HepG2 (cell line): ENCODE data around the gene CELF4. TPM values are rescaled to one million over a fixed set of nuclear protein-coding genes. Genes with fewer than 3 reads are reported as not detected.

ENCODE experiments used
- ATAC-seq: fragments of 200-7000 bp; cut with Tn5 transposase; 3 replicates; pipeline ENCODE4 v1.9.1; 2020; ENCODE audit warnings: mild to moderate bottlenecking, moderate library complexity
- BruUV-seq: library from RNA; stranded (reverse); fragments of 400-500 nt; replicated peaks from 2 replicates; lab custom pipeline; 2021; lab: Mats Ljungman, UMichigan
- CTCF ChIA-PET: fragments of 300-600 bp; formaldehyde crosslinking; extraction: SDS; loops from one replicate; lab custom pipeline; 2021; ENCODE audit warnings: low total read pairs, inconsistent platforms, low intra/inter-chr PET ratio; lab: Yijun Ruan, JAX
- POLR2A ChIA-PET: fragments of 350-600 bp; sonication (Branson Sonifier 250); formaldehyde crosslinking; loops from one replicate; lab custom pipeline; 2020; ENCODE audit warnings: antibody characterized with exemption, inconsistent platforms; lab: Yijun Ruan, JAX
- DNase-seq: peaks from one replicate; pipeline ENCODE4 v3.0.0-alpha.2; 2015; ENCODE audit warnings: low spot score
- FAIRE-seq: peaks from 3 replicates; lab custom pipeline; 2011; peaks lifted over from hg19 to GRCh38; lab: Jason Lieb, UNC
- H2AFZ ChIP-seq: one replicate; pipeline ENCODE4 v1.6.1; 2011; ENCODE audit warnings: low read length, inconsistent platforms
- H3K27ac ChIP-seq: fragments of 300-600 bp; 3 replicates; pipeline ENCODE4 v1.8.0; 2011; ENCODE audit warnings: mixed run types, mild to moderate bottlenecking, mixed read lengths, low read length, inconsistent platforms; ENCODE audit not compliant: insufficient read depth; ENCODE audit errors: extremely low read length
- H3K27me3 ChIP-seq, 2 experiments: fragments of 200-600 bp in 1 of 2; 2 replicates in 1 of 2; 3 replicates in 1 of 2; pipeline versions ENCODE4 v1.6.0 to v1.8.0; 2011; ENCODE audit warnings: low read length in 2 of 2, mild to moderate bottlenecking in 2 of 2, moderate library complexity in 2 of 2, inconsistent platforms in 1 of 2; ENCODE audit not compliant: insufficient read depth in 2 of 2, control insufficient read depth in 1 of 2
- H3K36me3 ChIP-seq, 2 experiments: fragments of 200-600 bp in 1 of 2; replicated peaks in 1 of 2; 2 replicates in 1 of 2; 3 replicates in 1 of 2; pipeline versions ENCODE4 v1.5.1 to v1.8.0; 2011; ENCODE audit warnings: low read length in 2 of 2, inconsistent platforms in 1 of 2; ENCODE audit not compliant: insufficient read depth in 2 of 2, control insufficient read depth in 1 of 2
- H3K4me1 ChIP-seq: 2 replicates; pipeline ENCODE4 v1.5.1; 2012; ENCODE audit warnings: low read length, inconsistent platforms; ENCODE audit not compliant: insufficient read depth
- H3K4me2 ChIP-seq: 2 replicates; pipeline ENCODE4 v1.6.0; 2011; ENCODE audit warnings: low read depth, low read length, inconsistent platforms
- H3K4me3 ChIP-seq, 3 experiments: fragments of 200-600 bp in 1 of 3; sonication (generic), shearing (Covaris generic) in 1 of 3; replicated peaks in 1 of 3; 2 replicates each; pipeline ENCODE4 v1.5.1; 2011 to 2016; ENCODE audit warnings: low read length in 3 of 3, inconsistent platforms in 2 of 3, low read depth in 2 of 3, mild to moderate bottlenecking in 2 of 3, control low read depth in 1 of 3, mixed read lengths in 1 of 3; ENCODE audit not compliant: insufficient read depth in 1 of 3
- H3K79me2 ChIP-seq: one replicate; pipeline ENCODE4 v1.6.1; 2011; ENCODE audit warnings: low read length, inconsistent platforms; ENCODE audit not compliant: insufficient read depth
- H3K9ac ChIP-seq: 2 replicates; pipeline ENCODE4 v1.6.0; 2011; ENCODE audit warnings: mild to moderate bottlenecking, low read depth, low read length, inconsistent platforms; ENCODE audit not compliant: insufficient read depth
- H3K9me3 ChIP-seq: 2 replicates; pipeline ENCODE4 v1.5.1; 2012; ENCODE audit warnings: mild to moderate bottlenecking, low read length
- H4K20me1 ChIP-seq: 2 replicates; pipeline ENCODE4 v1.6.0; 2011; ENCODE audit warnings: inconsistent platforms, mild to moderate bottlenecking, low read length, moderate library complexity; ENCODE audit not compliant: insufficient read depth
- CAMTA2 ChIP-seq: sonication (generic); formaldehyde crosslinking; IDR thresholded peaks from 2 replicates; pipeline ENCODE4 v1.4.0; 2020; ENCODE audit warnings: mild to moderate bottlenecking, missing genetic modification reagents, borderline replicate concordance
- FOXJ3 ChIP-seq: sonication (generic); formaldehyde crosslinking; IDR thresholded peaks from 2 replicates; pipeline ENCODE4 v1.4.0; 2020; ENCODE audit warnings: missing genetic modification reagents, mild to moderate bottlenecking, borderline replicate concordance
- HNF4A ChIP-seq: sonication (generic); formaldehyde crosslinking; IDR thresholded peaks from 2 replicates; pipeline ENCODE4 v1.4.0; 2020; ENCODE audit warnings: missing genetic modification reagents
- KLF9 ChIP-seq: IDR thresholded peaks from 2 replicates; pipeline ENCODE4 v1.6.1; 2016; ENCODE audit warnings: low read depth
- NFATC3 ChIP-seq: sonication (generic); formaldehyde crosslinking; IDR thresholded peaks from 2 replicates; pipeline ENCODE4 v1.5.1; 2020; ENCODE audit warnings: mild to moderate bottlenecking, missing genetic modification reagents
- NR2F2 ChIP-seq: IDR thresholded peaks from 2 replicates; pipeline ENCODE4 v1.6.1; 2012; ENCODE audit warnings: low read depth, inconsistent platforms, borderline replicate concordance
- PHB2 ChIP-seq: fragments of 450-650 bp; IDR thresholded peaks from 2 replicates; pipeline ENCODE4 v1.6.1; 2018; ENCODE audit not compliant: partially characterized antibody
- RCOR2 ChIP-seq: IDR thresholded peaks from 2 replicates; pipeline ENCODE4 v1.6.1; 2016; ENCODE audit warnings: missing biosample characterization, missing genetic modification reagents
- ZMYM2 ChIP-seq: sonication (generic); formaldehyde crosslinking; IDR thresholded peaks from 2 replicates; pipeline ENCODE4 v1.8.0; 2022; ENCODE audit warnings: mild to moderate bottlenecking, missing genetic modification reagents
- ZNF10 ChIP-seq: sonication (generic); formaldehyde crosslinking; IDR thresholded peaks from 2 replicates; pipeline ENCODE4 v1.4.0; 2020; ENCODE audit warnings: mild to moderate bottlenecking, low read depth, missing genetic modification reagents, borderline replicate concordance
- ZNF333 ChIP-seq: sonication (generic); formaldehyde crosslinking; IDR thresholded peaks from 2 replicates; pipeline ENCODE4 v1.4.0; 2020; ENCODE audit warnings: mild to moderate bottlenecking, missing genetic modification reagents, borderline replicate concordance
- ZNF557 ChIP-seq: sonication (generic); formaldehyde crosslinking; IDR thresholded peaks from 2 replicates; pipeline ENCODE4 v1.4.0; 2020; ENCODE audit warnings: missing genetic modification reagents
- ZNF569 ChIP-seq: sonication (generic); formaldehyde crosslinking; IDR thresholded peaks from 2 replicates; pipeline ENCODE4 v1.5.0; 2020; ENCODE audit warnings: mild to moderate bottlenecking, missing genetic modification reagents, moderate library complexity, borderline replicate concordance
- WGBS: methylation state at CpG from one replicate; pipeline ENCODE4 v1.1.6; 2017; ENCODE audit warnings: low lambda C conversion rate; 5-methylcytosine and 5-hydroxymethylcytosine counted together
- in situ Hi-C: cut with HindIII; loops from 2 replicates; pipeline ENCODE4 v1.10.0; 2017; ENCODE audit warnings: low pct_unique_long_range_greater_than_20kb; ENCODE audit not compliant: extremely low pct_ligation_motif_present
- intact Hi-C: fragments of 100-400 bp; cut with micrococcal nuclease; formaldehyde crosslinking; loops from one replicate; pipeline ENCODE4 v1.10.0; 2022; ENCODE audit not compliant: unreplicated experiment
- polyA plus RNA-seq, 8 experiments: library from polyadenylated mRNA; depleted of rRNA in 3 of 8; stranded (reverse) in 7 of 8; unstranded in 1 of 8; fragments of >200 nt; fragmentation: Illumina TruSeq in 4 of 8; extraction: Trizol in 4 of 8; gene quantifications; 2 replicates each; pipeline versions ENCODE4 v1.2.1 to v1.2.3, GENCODE V29; 2011 to 2016; ENCODE audit warnings: low read depth in 4 of 8, missing spikeins in 1 of 8, mixed read lengths in 1 of 8; ENCODE audit not compliant: insufficient read depth in 1 of 8
- total RNA-seq, 5 experiments: library from RNA; depleted of rRNA; stranded (reverse); fragments of >200 nt; fragmentation: Illumina TruSeq; extraction: Trizol; gene quantifications; 2 replicates each; pipeline ENCODE4 v1.2.3, GENCODE V29; 2016; ENCODE audit warnings: low read depth in 1 of 5
- TF ChIP-seq, protein P1 (sequence below): sonication (generic); formaldehyde crosslinking; IDR thresholded peaks from 2 replicates; pipeline ENCODE4 v1.4.0; 2020; ENCODE audit warnings: missing genetic modification reagents

Gene CELF4
- total and polyA plus RNA-seq, 2 of the 13 experiments (the other 11 are each of a cell fraction or from before 2014, with no cell fraction given) = not detected

GRCh38 chr18:37381554-37381953 lies 184.0 kb downstream of the CELF4 start:
- Histone ChIP-seq H3K4me3 (no peak overlapping the region), H3K9ac (no peak overlapping the region), H3K9me3 (no peaks in the 10 kb centered on the region), H2AFZ (no peak overlapping the region), H3K36me3 (no peaks in the 10 kb centered on the region), H3K4me1 (no peaks in the 10 kb centered on the region), H4K20me1 (peaks cover 4% of the 10 kb centered on the region; the same call in 1 of the 2 replicates), H3K27me3 (peaks cover 4 to 5% of the 10 kb centered on the region in 2 experiments; a peak in 3 of 5 replicates), H3K4me2 (no peak overlapping the region), H3K79me2 (no peaks in the 10 kb centered on the region), H3K27ac (no peak overlapping the region)
- ChIA-PET POLR2A (no interaction called here), CTCF (no interaction called here)
- intact Hi-C loops (loop anchor here (10.0 kb wide), 1 partner anchor 103 kb away; no protein-coding TSS in a partner anchor), in situ Hi-C loops (loop anchor here (10.0 kb wide), 1 partner anchor 93 kb away; no protein-coding TSS in a partner anchor)
- no peak for TF ChIP-seq CAMTA2 (CRISPR knock-in tag)
- no peak for TF ChIP-seq KLF9 (CRISPR knock-in tag)
- FAIRE-seq (no peak), DNase-seq (no peak), ATAC-seq (0 out of 3 replicates have a peak, but pooled peaks have one; percentile 23)
- no TSS peak for BruUV-seq
- WGBS = 25% methylated on average over 2 of the region's 2 CpGs

DNA sequence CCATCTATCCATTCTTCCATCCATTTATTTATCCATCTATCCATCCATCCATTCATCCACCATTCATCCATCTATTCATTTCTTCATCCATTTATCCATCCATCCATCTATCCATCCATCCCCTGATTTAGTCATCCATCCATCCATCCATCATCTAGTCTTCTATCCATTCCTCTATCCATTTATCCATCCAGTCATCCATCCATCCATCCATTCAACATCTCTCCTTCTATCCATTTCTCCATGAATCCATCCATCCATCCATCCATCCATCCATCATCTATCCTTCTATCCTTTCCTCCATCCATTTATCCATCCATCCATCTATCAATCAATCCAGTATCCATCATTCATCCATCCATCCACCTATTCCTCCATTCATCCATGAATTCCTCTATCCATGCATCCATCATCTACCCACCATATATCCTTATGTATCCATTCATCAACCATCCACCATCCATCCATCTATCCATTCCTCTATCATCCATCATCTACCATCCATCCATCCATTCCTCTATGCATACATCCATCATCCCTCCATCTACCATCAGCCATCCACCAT lies 185.0 kb downstream of the CELF4 start:
- no peaks in the 10 kb centered on the region for H3K9me3 ChIP-seq
- peaks cover 4 to 6% of the 10 kb centered on the region in 2 experiments; a peak in 3 of 5 replicates for H3K27me3 ChIP-seq
- H3K9ac ChIP-seq = no peak overlapping the region
- BruUV-seq = no TSS peak
- H3K4me3 ChIP-seq = no peak overlapping the region
- H2AFZ ChIP-seq = no peak overlapping the region
- H3K4me1 ChIP-seq = no peaks in the 10 kb centered on the region
- H4K20me1 ChIP-seq = peaks cover 4% of the 10 kb centered on the region; the same call in 1 of the 2 replicates
- ChIA-PET CTCF (no interaction called here), POLR2A (no interaction called here)
- ATAC-seq (no peak), DNase-seq (no peak), FAIRE-seq (no peak)
- no peaks in the 10 kb centered on the region for H3K36me3 ChIP-seq
- intact Hi-C loops (loop anchor here (10.0 kb wide), 1 partner anchor 104 kb away; no protein-coding TSS in a partner anchor), in situ Hi-C loops (loop anchor here (10.0 kb wide), 1 partner anchor 94 kb away; no protein-coding TSS in a partner anchor)
- H3K4me2 ChIP-seq = no peak overlapping the region
- no peaks in the 10 kb centered on the region for H3K79me2 ChIP-seq
- no peak overlapping the region for H3K27ac ChIP-seq
- TF ChIP-seq ZMYM2 (CRISPR knock-in tag) = no peak
- TF ChIP-seq RCOR2 (CRISPR knock-in tag) = no peak
- no peak for TF ChIP-seq HNF4A (CRISPR knock-in tag)
- TF ChIP-seq ZNF333 (CRISPR knock-in tag) = no peak
- TF ChIP-seq ZNF10 (CRISPR knock-in tag) = no peak
- TF ChIP-seq, protein P1, sequence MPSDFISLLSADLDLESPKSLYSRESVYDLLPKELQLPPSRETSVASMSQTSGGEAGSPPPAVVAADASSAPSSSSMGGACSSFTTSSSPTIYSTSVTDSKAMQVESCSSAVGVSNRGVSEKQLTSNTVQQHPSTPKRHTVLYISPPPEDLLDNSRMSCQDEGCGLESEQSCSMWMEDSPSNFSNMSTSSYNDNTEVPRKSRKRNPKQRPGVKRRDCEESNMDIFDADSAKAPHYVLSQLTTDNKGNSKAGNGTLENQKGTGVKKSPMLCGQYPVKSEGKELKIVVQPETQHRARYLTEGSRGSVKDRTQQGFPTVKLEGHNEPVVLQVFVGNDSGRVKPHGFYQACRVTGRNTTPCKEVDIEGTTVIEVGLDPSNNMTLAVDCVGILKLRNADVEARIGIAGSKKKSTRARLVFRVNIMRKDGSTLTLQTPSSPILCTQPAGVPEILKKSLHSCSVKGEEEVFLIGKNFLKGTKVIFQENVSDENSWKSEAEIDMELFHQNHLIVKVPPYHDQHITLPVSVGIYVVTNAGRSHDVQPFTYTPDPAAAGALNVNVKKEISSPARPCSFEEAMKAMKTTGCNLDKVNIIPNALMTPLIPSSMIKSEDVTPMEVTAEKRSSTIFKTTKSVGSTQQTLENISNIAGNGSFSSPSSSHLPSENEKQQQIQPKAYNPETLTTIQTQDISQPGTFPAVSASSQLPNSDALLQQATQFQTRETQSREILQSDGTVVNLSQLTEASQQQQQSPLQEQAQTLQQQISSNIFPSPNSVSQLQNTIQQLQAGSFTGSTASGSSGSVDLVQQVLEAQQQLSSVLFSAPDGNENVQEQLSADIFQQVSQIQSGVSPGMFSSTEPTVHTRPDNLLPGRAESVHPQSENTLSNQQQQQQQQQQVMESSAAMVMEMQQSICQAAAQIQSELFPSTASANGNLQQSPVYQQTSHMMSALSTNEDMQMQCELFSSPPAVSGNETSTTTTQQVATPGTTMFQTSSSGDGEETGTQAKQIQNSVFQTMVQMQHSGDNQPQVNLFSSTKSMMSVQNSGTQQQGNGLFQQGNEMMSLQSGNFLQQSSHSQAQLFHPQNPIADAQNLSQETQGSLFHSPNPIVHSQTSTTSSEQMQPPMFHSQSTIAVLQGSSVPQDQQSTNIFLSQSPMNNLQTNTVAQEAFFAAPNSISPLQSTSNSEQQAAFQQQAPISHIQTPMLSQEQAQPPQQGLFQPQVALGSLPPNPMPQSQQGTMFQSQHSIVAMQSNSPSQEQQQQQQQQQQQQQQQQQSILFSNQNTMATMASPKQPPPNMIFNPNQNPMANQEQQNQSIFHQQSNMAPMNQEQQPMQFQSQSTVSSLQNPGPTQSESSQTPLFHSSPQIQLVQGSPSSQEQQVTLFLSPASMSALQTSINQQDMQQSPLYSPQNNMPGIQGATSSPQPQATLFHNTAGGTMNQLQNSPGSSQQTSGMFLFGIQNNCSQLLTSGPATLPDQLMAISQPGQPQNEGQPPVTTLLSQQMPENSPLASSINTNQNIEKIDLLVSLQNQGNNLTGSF (CRISPR knock-in tag) = no peak
- TF ChIP-seq PHB2 = no peak
- no peak for TF ChIP-seq FOXJ3 (CRISPR knock-in tag)
- no peak for TF ChIP-seq ZNF569 (CRISPR knock-in tag)
- no peak for TF ChIP-seq NFATC3
- TF ChIP-seq ZNF557 (CRISPR knock-in tag) = no peak
- no peak for TF ChIP-seq NR2F2
